Retina (tissue), 1 donor: ENCODE results near the gene TSKU.

ENCODE experiments used
- DNase-seq: peaks from one replicate; pipeline ENCODE4 v3.0.0-alpha.2; 2016

Gene TSKU

GRCh38 chr11:76830639-76831327 is 47.6 kb downstream of the TSKU start:
- DNase-seq = no peak

DNA sequence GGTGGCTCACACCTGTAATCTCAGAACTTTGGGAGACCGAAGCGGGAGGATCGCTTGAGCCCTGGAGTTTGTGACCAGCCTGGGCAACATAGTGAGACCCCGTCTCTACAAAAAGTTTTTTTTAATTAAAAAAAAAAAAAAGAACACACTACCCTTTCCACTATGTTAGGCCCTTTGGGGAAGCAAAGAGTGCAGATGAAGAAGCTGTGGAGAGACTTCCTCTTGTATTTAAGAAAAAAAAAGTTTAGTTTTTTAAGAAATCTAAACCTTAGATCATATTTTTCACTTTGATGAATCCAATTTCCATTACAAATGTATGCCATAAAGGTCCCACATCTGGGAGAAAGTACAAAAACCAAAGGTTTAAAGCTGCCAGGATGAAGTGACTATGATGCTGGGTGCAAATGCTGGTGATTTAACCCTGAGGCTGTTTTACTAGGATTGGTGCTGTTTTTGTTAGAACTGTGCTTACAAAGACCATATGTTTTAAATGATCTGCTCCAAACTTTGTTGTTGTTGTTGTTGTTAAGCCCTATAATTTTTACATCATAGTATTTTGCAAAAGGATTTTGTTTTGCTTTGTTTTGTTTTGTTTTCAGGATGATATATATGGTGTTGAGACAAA is 48.6 kb downstream of the TSKU start:
- no peak for DNase-seq

GRCh38 chr11:76832361-76832760 is 49.2 kb downstream of the TSKU start:
- DNase-seq = no peak

GRCh38 chr11:76834151-76834550 is 51.0 kb downstream of the TSKU start:
- DNase-seq = no peak

- no peak for DNase-seq
These were observed 51.9 kb downstream of the TSKU start for GRCh38 chr11:76835036-76835435.

- no peak for DNase-seq
These were observed 52.9 kb downstream of the TSKU start for GRCh38 chr11:76835928-76836612.

DNA sequence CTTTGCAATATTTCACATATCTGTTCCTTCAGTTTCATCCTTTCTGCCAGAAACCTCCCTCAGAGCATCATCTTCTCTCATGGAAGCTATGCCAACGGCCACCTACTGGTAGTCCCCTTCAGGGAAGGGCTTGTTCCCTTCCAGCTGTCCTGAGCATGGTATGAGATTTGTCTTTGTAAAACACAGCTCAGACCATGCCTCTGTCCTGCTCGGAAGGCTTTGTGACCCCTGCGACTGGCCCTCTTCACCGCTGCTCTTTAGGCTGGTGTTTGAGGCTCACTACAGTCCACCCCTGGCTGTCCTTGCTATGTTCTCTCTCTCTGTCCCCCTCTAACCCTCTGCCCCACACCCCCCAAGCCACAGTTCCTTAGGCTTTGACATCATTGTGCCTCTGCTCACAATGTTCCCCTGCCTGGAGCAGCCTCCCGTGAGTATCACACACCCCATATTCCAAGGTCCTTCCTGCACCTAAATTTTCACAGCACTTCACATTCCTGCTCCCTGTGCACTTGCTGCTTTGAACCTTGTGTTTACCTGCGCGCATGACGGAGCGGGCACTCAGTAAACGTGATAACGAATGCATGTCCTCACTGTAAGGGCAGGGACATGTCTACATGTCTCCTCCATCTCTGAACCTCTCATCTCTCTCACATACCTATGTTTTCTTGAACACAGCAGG is 53.6 kb downstream of the TSKU start:
- no peak for DNase-seq

GRCh38 chr11:76837696-76838677 is 54.8 kb downstream of the TSKU start:
- no peak for DNase-seq

DNA sequence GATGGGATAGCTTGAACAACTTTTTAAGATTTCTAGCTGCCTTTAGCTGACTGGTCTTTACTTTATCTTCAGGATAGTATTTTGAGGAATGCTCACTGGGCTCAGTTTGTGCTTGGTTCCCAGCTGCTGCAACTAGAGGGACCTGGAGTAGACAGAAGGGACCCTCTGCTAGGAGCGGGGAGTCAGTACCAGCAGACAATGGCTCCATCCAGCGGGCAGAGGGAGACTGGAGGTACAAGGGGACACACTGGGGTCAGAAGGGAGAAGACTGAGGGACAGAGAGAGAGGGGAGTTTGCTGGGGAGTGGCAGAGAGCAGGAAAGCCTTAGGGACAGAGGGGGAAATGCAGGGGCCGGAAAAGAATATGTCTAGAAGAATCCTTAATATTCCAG is 55.5 kb downstream of the TSKU start:
- DNase-seq = no peak

DNA sequence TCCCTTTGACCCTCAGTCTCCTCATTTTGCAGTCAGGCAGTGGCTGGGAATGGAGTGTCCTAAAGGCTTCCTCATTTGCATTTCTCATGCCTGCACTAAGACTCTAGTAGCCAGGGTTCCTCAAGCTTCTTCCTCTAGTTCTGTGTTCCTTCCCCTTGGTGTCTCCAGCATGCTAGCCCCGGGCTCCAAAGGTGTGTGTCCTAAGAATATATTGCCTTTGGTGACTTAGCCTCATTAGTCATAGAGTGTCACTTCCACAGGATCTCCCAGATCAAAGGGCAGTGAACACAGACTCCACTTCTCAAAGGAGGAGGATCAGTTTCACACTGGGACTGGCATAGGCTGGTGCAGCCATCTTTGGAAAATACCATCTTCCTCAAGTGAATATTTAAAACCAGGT is 56.2 kb downstream of the TSKU start:
- no peak for DNase-seq

DNA sequence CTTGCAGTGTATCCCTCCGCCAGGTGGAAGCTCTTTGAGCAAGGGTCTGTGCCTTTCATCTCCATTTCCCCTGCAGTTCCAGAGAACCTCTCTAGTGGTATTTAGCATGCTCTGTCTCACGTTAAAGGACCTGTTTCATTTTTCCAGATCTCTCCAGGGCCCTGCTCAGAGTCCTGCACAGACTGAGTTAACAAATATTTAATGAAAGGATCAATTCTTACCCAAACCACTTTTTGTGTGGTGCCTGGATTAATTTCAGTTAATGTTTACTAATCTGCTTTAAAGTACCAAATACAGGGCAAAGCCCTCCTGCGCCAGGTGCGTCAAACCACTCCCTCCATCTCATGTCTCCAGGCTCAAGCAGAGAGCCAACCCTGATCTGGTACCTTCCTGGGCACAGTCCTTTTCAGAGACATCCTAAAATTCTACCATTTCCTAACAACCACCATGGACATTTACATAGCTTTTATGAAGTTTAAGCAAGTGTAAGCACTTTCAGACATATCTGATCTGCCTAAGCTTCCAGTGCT is 58.8 kb downstream of the TSKU start:
- no peak for DNase-seq

GRCh38 chr11:76843907-76844306 is 60.8 kb downstream of the TSKU start:
- DNase-seq = no peak

DNA sequence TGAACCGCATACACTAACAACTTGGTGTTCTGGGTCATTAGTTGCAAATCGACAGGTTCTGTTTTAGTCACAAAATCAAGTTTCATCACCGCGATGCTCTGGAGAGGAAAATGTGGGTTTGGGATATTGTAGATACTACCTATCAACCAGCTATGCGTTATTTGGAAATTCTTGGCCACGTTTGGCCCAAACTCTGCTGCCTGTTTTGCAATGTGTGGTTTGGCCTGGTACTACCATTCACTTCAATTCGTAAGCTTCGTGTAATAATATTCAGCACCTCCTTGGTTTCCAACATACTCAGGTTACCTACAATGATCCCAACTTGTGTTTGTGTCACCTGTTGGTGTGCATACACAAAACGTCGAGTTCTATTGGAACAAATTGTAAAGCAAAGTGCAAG is 61.4 kb downstream of the TSKU start:
- DNase-seq = no peak

- DNase-seq = no peak
These were observed 61.9 kb downstream of the TSKU start for GRCh38 chr11:76845069-76845468.

DNA sequence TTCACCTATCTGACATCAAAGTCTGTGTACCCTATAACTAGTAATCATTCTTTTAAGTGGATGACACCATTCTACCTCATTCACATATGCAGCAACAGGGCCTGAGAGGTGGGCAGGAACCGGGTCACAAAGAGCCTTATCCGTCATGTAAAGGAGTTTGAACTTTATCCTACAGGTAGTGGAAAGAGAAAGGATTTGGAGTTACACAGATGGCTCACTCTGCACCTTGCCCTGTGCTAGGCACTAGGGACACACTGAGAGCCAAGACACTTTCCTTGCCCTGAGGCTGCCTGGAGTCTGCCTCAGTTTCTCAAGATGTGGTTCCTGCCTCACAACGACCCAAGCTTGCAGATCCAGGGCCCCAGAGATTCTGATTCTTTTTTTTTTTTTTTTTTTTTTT is 63.3 kb downstream of the TSKU start:
- no peak for DNase-seq
